Stimulated activated CD8-positive, alpha-beta memory T cell treated with anti-CD3 and anti-CD28 coated beads, Interleukin-12 subunit alpha, Interleukin-12 subunit beta, amount 100 ng/mL, for 1 hour (primary cell): ENCODE results near the gene ATOX1.

Experiments used
- DNase-seq: peaks from one replicate; pipeline ENCODE4 v3.0.0-alpha.2; 2020; ENCODE audit warnings: low read depth

ATOX1 gene

DNA sequence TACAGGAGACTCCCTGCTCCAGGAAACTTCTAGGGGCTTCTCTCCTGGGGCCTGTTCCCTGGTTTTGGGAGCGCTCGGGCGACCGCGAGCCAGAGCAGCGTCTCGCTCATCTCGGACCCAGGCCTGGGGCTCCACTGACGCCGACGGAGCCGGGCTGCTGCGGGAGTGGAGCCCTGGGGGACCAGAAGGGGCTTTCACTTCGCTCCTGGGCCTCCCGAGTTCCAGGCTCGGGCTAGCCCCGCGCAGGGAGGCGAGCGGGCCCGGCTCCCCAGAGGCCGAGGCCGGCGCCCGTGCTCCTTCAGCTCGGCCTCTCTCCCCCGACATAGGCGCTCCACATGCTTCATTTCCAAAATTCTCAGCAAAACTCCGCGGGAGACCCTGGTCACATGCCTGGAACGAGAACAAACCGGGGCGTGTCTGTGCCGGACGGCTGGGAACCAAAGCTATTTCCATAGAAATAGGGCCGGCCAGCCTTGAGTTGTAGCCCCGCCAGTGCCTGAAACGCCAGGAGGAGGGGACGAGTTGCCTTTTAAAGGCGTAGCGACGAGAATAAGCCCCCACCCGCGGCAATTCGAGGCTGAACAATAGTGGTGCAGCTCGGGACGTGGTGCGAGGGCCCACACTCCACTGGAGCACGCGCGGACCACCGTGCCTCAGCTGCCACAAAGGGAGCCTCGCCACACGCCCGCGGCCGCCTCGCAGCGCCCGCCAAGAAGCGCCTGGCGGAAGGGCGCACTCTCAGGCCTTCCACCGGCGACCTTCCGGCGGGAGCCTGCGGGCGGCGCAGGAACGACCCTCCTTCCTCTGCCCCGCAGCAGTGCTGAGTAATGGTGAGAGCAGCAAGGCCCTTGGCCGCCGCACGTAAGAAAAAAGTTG is 12.2 kb upstream of the ATOX1 start:
- DNase-seq = no peak

- no peak for DNase-seq
These were observed 8.5 kb upstream of the ATOX1 start for GRCh38 chr5:151766975-151767374.

DNA sequence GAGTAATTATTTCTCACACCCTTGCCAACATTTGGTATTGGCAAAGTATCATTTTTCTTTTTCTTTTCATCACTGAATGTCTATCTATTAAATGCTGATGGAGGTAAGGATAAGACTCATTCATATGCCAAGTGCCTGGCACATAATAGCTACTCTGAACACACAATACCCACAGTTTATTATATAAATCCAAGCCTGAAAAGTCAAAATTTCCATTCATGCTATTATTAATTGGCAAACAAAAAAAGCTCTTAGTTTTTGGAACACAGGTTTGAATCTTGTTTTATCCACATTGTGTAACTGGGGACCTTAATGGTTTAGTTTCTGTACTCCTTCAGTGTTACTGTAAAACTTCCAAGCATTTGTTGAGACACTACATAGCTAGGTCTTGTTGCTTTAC is 6.4 kb upstream of the ATOX1 start:
- DNase-seq = no peak

DNA sequence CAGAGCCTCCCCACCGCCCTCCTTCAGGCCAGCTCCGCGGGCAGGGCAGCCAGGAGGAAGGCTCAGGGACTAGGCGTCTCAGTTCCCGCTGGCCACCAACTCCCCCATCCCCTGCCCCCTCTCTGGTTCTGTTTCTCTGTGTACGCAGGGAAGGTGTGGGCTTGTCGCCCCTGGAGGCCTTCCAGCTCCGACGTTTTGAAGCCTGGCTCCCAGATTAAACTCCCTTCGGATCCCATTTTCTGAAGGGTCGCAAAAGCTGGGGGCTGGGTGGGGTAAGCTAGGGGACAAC is 346 bp downstream of the ATOX1 start:
- DNase-seq = no peak

DNA sequence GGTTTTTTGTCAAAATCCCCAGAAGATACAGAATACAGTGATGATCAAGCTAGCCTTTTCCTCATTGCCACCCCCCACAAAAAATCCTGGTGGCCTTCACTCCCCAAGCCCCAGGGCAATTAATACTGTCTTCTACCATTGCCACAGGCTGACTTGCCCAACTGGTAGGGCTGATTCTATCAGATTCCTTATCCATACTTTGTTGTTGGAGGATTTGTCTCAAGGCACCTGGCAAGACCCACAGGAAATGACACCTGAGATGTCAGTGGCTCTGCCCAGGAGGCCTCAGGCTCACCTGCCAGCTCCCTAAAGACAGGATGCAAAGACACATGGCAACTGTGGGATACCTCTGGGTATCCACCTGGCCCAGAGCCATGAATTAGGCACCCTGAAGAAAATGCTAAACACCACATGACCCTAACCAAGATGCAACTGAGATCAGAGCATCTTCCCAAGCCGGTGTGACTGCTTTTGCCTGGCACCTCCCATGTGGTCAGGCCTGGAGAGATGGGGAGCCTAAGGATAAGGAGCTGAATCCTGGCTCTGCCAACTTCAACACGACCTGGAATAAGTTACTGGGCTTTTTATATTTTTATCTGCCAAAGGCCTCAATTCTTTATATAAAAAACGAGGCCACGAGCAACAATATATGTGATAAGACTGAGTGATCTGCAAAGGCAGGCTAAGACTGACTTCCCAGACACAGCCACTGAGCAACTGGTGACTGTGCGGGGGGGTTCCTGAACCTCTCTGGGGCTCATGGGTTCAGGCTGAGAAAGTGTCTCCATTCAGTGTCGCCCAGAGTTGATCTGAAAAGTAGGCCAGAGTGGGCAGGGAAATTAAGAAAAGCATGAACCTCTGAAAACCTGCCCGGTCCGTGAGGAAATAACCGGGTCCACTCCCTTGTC is 944 bp downstream of the ATOX1 start:
- DNase-seq = no peak

GRCh38 chr5:151755383-151755782 is 3.0 kb downstream of the ATOX1 start:
- DNase-seq = no peak

DNA sequence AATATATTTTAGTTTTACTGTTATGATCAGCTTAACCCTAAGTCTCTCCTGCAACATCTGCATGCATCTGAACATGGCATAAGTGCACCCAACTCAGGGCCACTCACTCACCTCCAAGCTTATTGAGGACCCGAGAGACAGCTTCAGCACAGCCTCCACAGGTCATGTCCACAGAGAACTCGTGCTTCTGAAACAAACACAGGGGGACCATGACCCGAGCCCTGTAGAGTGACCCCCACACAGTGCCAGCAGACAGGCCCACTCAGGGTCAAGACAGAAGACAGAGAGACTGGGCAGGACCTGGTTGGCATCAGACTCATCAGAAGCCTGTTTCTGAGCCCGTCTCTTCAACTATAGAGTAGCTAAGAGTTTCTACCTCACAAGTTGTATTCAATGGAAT is 6.8 kb downstream of the ATOX1 start:
- DNase-seq = no peak

DNA sequence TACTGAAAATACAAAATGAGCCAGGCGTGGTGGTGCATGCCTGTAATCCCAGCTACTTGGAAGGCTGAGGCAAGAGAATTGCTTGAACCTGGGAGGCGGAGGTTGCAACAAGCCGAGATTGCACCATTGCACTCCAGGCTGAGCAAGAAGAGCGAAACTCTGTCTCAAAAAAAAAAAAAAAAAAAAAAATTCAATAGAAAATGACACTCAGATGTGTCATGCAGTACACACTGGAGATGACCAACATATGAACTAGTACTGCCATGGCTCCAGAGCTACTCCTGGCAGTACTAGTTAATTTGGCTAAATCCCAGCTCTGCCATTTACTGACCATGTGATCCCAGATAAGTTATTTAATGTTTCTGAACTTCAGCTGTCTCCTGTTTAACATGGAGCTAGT is 7.3 kb downstream of the ATOX1 start:
- no peak for DNase-seq

DNA sequence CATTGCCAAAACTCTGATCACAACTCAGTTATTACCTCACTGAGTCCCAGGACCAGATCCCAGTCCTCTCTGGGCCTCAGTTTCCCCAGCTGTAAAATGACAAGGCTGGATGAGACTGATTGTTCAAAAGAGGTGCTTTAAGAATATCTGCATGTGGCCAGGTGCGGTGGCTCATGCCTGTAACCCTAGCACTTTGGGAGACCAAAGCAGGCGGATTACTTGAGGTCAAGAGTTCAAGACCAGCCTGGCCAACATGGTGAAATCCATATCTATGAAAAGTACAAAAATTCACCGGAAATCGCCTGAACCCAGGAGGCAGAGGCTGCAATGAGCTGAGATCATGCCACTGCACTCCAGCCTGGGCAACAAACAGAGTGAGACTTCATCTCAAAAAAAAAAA is 8.3 kb downstream of the ATOX1 start:
- no peak for DNase-seq

- peak; percentile 12 for DNase-seq
These were observed 13.2 kb downstream of the ATOX1 start for GRCh38 chr5:151745071-151745705.

GRCh38 chr5:151743530-151743929 is 14.9 kb downstream of the ATOX1 start:
- no peak for DNase-seq

GRCh38 chr5:151742870-151743294 is 15.5 kb downstream of the ATOX1 start:
- no peak for DNase-seq

GRCh38 chr5:151741678-151742423 is 16.6 kb downstream of the ATOX1 start:
- DNase-seq = no peak

- DNase-seq = no peak
These were observed 17.5 kb downstream of the ATOX1 start for GRCh38 chr5:151740958-151741373.

DNA sequence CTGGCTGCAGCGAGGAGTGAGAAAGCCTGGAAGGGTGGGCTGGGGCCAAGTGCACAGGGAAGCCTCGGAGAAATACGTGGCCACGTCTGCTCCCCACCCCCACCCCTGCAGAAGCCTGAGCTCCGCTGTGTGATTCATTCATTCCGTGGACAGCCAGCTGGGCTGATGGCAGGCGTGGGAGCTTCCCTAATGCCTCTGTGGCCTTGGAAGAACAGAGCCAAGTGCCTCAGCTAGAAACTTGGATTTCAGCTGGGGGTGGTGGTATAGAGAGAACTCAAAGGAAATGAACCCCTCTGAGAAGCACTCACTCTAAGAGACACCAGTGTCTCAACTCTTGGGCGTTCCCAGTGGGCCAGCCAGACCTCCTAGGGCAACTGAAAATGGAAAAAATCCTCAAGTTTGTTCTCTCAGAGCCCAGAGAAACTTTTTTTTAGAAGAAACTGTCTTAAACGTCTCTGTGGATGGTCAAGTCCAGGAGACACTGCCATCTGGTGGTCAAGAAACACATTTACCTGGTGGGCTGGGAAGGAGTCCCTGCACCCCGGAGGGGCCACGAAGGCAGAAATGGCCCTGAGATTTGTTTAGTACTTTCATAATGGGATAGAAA is 18.0 kb downstream of the ATOX1 start:
- DNase-seq = peak; percentile 29

DNA sequence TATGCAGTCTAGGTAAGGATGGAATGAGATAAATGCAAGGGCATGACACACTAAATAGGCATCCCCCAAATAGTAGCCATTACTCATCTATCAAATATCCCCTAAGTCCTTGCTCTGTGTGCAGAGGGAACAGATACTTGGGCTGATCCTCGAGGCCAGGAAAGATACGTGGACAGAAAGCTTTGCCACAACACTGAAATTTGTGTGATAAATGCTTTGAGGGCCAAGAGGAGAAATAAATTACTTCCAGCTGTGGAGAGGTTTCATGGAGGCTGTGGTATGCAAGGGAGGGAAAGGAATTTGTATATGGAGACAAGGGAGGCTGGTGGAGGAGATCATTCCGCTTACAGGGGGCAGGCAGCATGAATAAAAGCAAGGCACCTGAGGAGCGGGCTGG is 18.5 kb downstream of the ATOX1 start:
- no peak for DNase-seq

- no peak for DNase-seq
These were observed 19.0 kb downstream of the ATOX1 start for GRCh38 chr5:151739395-151739794.

DNA sequence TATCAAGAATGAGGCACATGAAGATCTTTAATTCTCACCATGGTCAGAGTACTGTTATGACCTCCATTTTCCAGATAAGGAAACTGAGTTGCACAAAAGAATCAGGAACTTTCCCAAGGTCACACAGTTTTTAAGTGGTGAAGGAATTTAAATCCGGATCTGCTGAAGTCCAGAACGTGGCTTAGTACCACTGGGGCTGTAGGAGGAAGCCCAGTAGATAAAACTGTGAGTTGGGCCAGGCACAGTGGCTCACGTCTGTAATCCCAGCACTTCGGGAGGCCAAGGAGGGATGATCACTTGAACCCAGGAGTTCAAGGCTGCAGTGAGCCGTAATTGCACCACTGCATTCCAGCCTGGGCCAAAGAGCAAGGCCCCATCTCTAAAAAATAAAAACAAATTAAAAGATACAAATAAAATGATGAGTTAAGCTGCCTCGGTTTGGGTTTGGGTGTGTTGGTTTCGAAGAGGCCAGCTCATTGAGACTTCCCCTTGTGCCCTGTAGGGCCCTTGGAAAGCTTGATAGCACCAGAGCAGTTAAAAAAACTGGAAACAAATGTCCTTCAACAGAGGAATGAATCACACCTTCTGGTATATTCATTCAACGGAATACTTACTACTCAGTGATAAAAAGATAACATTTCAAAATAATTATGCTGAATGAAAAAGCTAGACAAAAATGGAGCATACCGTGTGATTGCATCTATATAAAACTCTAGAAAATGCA is 20.1 kb downstream of the ATOX1 start:
- DNase-seq = no peak

DNA sequence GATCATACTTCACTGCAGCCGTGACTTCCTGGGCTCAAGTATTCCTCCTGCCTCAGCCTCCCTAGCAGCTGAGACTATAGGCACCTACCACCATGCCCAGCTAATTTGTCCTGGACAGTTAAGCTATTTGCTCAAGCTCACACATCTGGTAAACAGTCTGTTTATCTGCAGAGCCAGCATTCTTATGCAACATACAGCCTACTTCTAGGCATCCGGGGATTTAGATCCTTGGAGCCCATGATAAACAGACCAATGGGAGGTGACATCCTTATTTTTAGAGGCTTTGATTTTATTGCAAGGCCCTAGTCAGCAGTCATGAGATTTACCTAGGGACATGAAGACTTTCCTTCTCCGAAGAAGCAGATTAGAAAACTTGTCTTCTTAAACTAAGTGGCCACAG is 21.0 kb downstream of the ATOX1 start:
- DNase-seq = no peak

DNA sequence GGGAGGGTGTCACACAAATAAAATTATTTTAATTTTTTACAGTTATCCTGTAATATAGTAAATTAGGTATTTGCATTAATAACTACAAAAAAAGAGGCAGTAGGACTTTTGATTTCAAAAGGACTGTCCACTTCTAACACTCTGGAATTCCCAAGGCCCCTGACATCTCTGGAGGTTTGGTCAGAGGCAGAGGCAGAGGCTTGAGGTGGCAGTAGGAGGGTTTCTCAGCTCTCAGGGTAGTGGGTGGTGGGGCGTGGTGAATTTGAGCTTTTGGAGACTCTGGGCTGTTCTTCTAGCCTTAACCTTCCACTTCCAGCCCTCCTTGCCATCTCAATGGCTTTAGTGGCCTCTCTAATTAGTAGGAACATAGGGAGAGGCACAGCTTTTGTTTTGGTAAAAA is 22.8 kb downstream of the ATOX1 start:
- no peak for DNase-seq

- no peak for DNase-seq
These were observed 24.4 kb downstream of the ATOX1 start for GRCh38 chr5:151734064-151734408.
